Measurements from ENCODE around the gene MRTO4.
"Not testable (repeated sequence)": the region's sequence is repeated elsewhere in the genome, so short reads cannot be mapped to it uniquely, and the experiment has no call there.

MRTO4 gene

GRCh38 chr1:19251305-19252196 is at the start of gene MRTO4, which contains the start of gene EMC1:
TSS of gene MRTO4 (plus strand) at chr1:19251805. CDS start at chr1:19251836, 31 bp downstream.
TSS of gene EMC1 (minus strand) at chr1:19251524. CDS start at chr1:19251509, 15 bp downstream.
- DNase-seq: peak; percentile 75

- DNase-seq: no peak
Observed at GRCh38 chr1:19202396-19202795, 49.2 kb upstream of the MRTO4 start.

- DNase-seq: no peak
Observed at GRCh38 chr1:19203440-19203839, 48.2 kb upstream of the MRTO4 start.

GRCh38 chr1:19204446-19205266 is 46.9 kb upstream of the MRTO4 start:
- no peak for DNase-seq

- DNase-seq: no peak
Observed at GRCh38 chr1:19205403-19205802, 46.2 kb upstream of the MRTO4 start.

- no peak for DNase-seq
Observed at GRCh38 chr1:19205845-19206244, 45.8 kb upstream of the MRTO4 start.

- no peak for DNase-seq
Observed at GRCh38 chr1:19206947-19207346, 44.7 kb upstream of the MRTO4 start.

- no peak for DNase-seq
Observed at GRCh38 chr1:19208710-19209438, 42.7 kb upstream of the MRTO4 start.

GRCh38 chr1:19209439-19209989 is 42.1 kb upstream of the MRTO4 start:
- DNase-seq: peak; percentile 9

GRCh38 chr1:19209990-19210771 is 41.4 kb upstream of the MRTO4 start, which contains the start of gene UBR4:
TSS of gene UBR4 (minus strand) at chr1:19210266. CDS start at chr1:19210248, 18 bp downstream.
- DNase-seq: peak; percentile 77

GRCh38 chr1:19210772-19211549 is 40.6 kb upstream of the MRTO4 start:
- DNase-seq: no peak

- DNase-seq: no peak
Observed at GRCh38 chr1:19212167-19212566, 39.4 kb upstream of the MRTO4 start.

- no peak for DNase-seq
Observed at GRCh38 chr1:19213580-19213979, 38.0 kb upstream of the MRTO4 start.

GRCh38 chr1:19216585-19216984 is 35.0 kb upstream of the MRTO4 start:
- not testable (repeated sequence) for DNase-seq

GRCh38 chr1:19219451-19219850 is 32.2 kb upstream of the MRTO4 start:
- DNase-seq: no peak

GRCh38 chr1:19220080-19220846 is 31.3 kb upstream of the MRTO4 start:
- no peak for DNase-seq

- no peak for DNase-seq
Observed at GRCh38 chr1:19220991-19221390, 30.6 kb upstream of the MRTO4 start.

- DNase-seq: no peak
Observed at GRCh38 chr1:19222573-19222972, 29.0 kb upstream of the MRTO4 start.

GRCh38 chr1:19222979-19223824 is 28.4 kb upstream of the MRTO4 start:
- peak; percentile 62 for DNase-seq
